HepG2 (cell line): ENCODE data around the gene SLIT1. TPM values are rescaled to one million over a fixed set of nuclear protein-coding genes. Genes with fewer than 3 reads are reported as not detected.

Source experiments
- ATAC-seq: fragments of 200-7000 bp; cut with Tn5 transposase; 3 replicates; pipeline ENCODE4 v1.9.1; 2020; ENCODE audit warnings: mild to moderate bottlenecking, moderate library complexity
- BruUV-seq: library from RNA; stranded (reverse); fragments of 400-500 nt; replicated peaks from 2 replicates; lab custom pipeline; 2021; lab: Mats Ljungman, UMichigan
- CTCF ChIA-PET: fragments of 300-600 bp; formaldehyde crosslinking; extraction: SDS; loops from one replicate; lab custom pipeline; 2021; ENCODE audit warnings: low total read pairs, inconsistent platforms, low intra/inter-chr PET ratio; lab: Yijun Ruan, JAX
- POLR2A ChIA-PET: fragments of 350-600 bp; sonication (Branson Sonifier 250); formaldehyde crosslinking; loops from one replicate; lab custom pipeline; 2020; ENCODE audit warnings: antibody characterized with exemption, inconsistent platforms; lab: Yijun Ruan, JAX
- DNase-seq: peaks from one replicate; pipeline ENCODE4 v3.0.0-alpha.2; 2015; ENCODE audit warnings: low spot score
- FAIRE-seq: peaks from 3 replicates; lab custom pipeline; 2011; peaks lifted over from hg19 to GRCh38; lab: Jason Lieb, UNC
- H2AFZ ChIP-seq: one replicate; pipeline ENCODE4 v1.6.1; 2011; ENCODE audit warnings: low read length, inconsistent platforms
- H3K27ac ChIP-seq: fragments of 300-600 bp; 3 replicates; pipeline ENCODE4 v1.8.0; 2011; ENCODE audit warnings: mixed run types, mild to moderate bottlenecking, mixed read lengths, low read length, inconsistent platforms; ENCODE audit not compliant: insufficient read depth; ENCODE audit errors: extremely low read length
- H3K27me3 ChIP-seq, 2 experiments: fragments of 200-600 bp in 1 of 2; 2 replicates in 1 of 2; 3 replicates in 1 of 2; pipeline versions ENCODE4 v1.6.0 to v1.8.0; 2011; ENCODE audit warnings: low read length in 2 of 2, mild to moderate bottlenecking in 2 of 2, moderate library complexity in 2 of 2, inconsistent platforms in 1 of 2; ENCODE audit not compliant: insufficient read depth in 2 of 2, control insufficient read depth in 1 of 2
- H3K36me3 ChIP-seq, 2 experiments: fragments of 200-600 bp in 1 of 2; replicated peaks in 1 of 2; 2 replicates in 1 of 2; 3 replicates in 1 of 2; pipeline versions ENCODE4 v1.5.1 to v1.8.0; 2011; ENCODE audit warnings: low read length in 2 of 2, inconsistent platforms in 1 of 2; ENCODE audit not compliant: insufficient read depth in 2 of 2, control insufficient read depth in 1 of 2
- H3K4me1 ChIP-seq: 2 replicates; pipeline ENCODE4 v1.5.1; 2012; ENCODE audit warnings: low read length, inconsistent platforms; ENCODE audit not compliant: insufficient read depth
- H3K4me2 ChIP-seq: 2 replicates; pipeline ENCODE4 v1.6.0; 2011; ENCODE audit warnings: low read depth, low read length, inconsistent platforms
- H3K4me3 ChIP-seq, 3 experiments: fragments of 200-600 bp in 1 of 3; sonication (generic), shearing (Covaris generic) in 1 of 3; replicated peaks in 1 of 3; 2 replicates each; pipeline ENCODE4 v1.5.1; 2011 to 2016; ENCODE audit warnings: low read length in 3 of 3, inconsistent platforms in 2 of 3, low read depth in 2 of 3, mild to moderate bottlenecking in 2 of 3, control low read depth in 1 of 3, mixed read lengths in 1 of 3; ENCODE audit not compliant: insufficient read depth in 1 of 3
- H3K79me2 ChIP-seq: one replicate; pipeline ENCODE4 v1.6.1; 2011; ENCODE audit warnings: low read length, inconsistent platforms; ENCODE audit not compliant: insufficient read depth
- H3K9ac ChIP-seq: 2 replicates; pipeline ENCODE4 v1.6.0; 2011; ENCODE audit warnings: mild to moderate bottlenecking, low read depth, low read length, inconsistent platforms; ENCODE audit not compliant: insufficient read depth
- H3K9me3 ChIP-seq: 2 replicates; pipeline ENCODE4 v1.5.1; 2012; ENCODE audit warnings: mild to moderate bottlenecking, low read length
- H4K20me1 ChIP-seq: 2 replicates; pipeline ENCODE4 v1.6.0; 2011; ENCODE audit warnings: inconsistent platforms, mild to moderate bottlenecking, low read length, moderate library complexity; ENCODE audit not compliant: insufficient read depth
- ATF1 ChIP-seq: IDR thresholded peaks from 2 replicates; pipeline ENCODE4 v1.6.1; 2016; ENCODE audit warnings: mild to moderate bottlenecking, control low read depth
- CREB1 ChIP-seq, 2 experiments: fragments of 450-650 bp in 1 of 2; IDR thresholded peaks; 2 replicates each; pipeline ENCODE4 v1.6.1; 2016 to 2017; ENCODE audit warnings: control low read depth in 1 of 2, mild to moderate bottlenecking in 1 of 2, missing compliant biosample characterization in 1 of 2, missing genetic modification characterization in 1 of 2
- KLF13 ChIP-seq: sonication (generic); formaldehyde crosslinking; IDR thresholded peaks from 2 replicates; pipeline ENCODE4 v1.4.0; 2020; ENCODE audit warnings: mild to moderate bottlenecking, missing genetic modification reagents
- MBD4 ChIP-seq: IDR thresholded peaks from 2 replicates; pipeline ENCODE4 v1.6.1; 2012; ENCODE audit warnings: low read length, inconsistent platforms, borderline replicate concordance
- MTA1 ChIP-seq: sonication (generic); formaldehyde crosslinking; IDR thresholded peaks from 2 replicates; pipeline ENCODE4 v1.4.0; 2020; ENCODE audit warnings: missing genetic modification reagents, mild to moderate bottlenecking, borderline replicate concordance
- MZF1 ChIP-seq: sonication (generic); formaldehyde crosslinking; IDR thresholded peaks from 2 replicates; pipeline ENCODE4 v1.8.1; 2023; ENCODE audit warnings: mild to moderate bottlenecking, missing genetic modification reagents, borderline replicate concordance
- NR2F2 ChIP-seq: IDR thresholded peaks from 2 replicates; pipeline ENCODE4 v1.6.1; 2012; ENCODE audit warnings: low read depth, inconsistent platforms, borderline replicate concordance
- RFX3 ChIP-seq: IDR thresholded peaks from 2 replicates; pipeline ENCODE4 v1.6.1; 2016; ENCODE audit warnings: missing biosample characterization, missing genetic modification reagents
- RXRB ChIP-seq: IDR thresholded peaks from 2 replicates; pipeline ENCODE4 v1.6.1; 2016; ENCODE audit warnings: borderline replicate concordance, missing genetic modification reagents, missing compliant biosample characterization
- SIX1 ChIP-seq: sonication (generic); formaldehyde crosslinking; IDR thresholded peaks from 2 replicates; pipeline ENCODE4 v1.4.0; 2020; ENCODE audit warnings: missing genetic modification reagents, borderline replicate concordance
- SP1 ChIP-seq, 2 experiments: fragments of 450-650 bp in 1 of 2; sonication (generic) in 1 of 2; formaldehyde crosslinking in 1 of 2; IDR thresholded peaks; 2 replicates each; pipeline versions ENCODE4 v1.4.0 to v1.6.1; 2016 to 2020; ENCODE audit warnings: missing genetic modification reagents in 1 of 2
- SP5 ChIP-seq: IDR thresholded peaks from 2 replicates; pipeline ENCODE4 v1.6.1; 2016; ENCODE audit warnings: low read depth, borderline replicate concordance
- THAP11 ChIP-seq: IDR thresholded peaks from 2 replicates; pipeline ENCODE4 v1.6.1; 2016; ENCODE audit warnings: missing biosample characterization, missing genetic modification reagents
- ZBTB42 ChIP-seq: sonication (generic); formaldehyde crosslinking; IDR thresholded peaks from 2 replicates; pipeline ENCODE4 v1.5.0; 2020; ENCODE audit warnings: mild to moderate bottlenecking, missing genetic modification reagents
- ZMYM2 ChIP-seq: sonication (generic); formaldehyde crosslinking; IDR thresholded peaks from 2 replicates; pipeline ENCODE4 v1.8.0; 2022; ENCODE audit warnings: mild to moderate bottlenecking, missing genetic modification reagents
- ZNF850 ChIP-seq: sonication (generic); formaldehyde crosslinking; conservative IDR thresholded peaks from 2 replicates; pipeline ENCODE4 v1.9.0; 2021; ENCODE audit warnings: mild to moderate bottlenecking, missing genetic modification reagents
- WGBS: methylation state at CpG from one replicate; pipeline ENCODE4 v1.1.6; 2017; ENCODE audit warnings: low lambda C conversion rate; 5-methylcytosine and 5-hydroxymethylcytosine counted together
- in situ Hi-C: cut with HindIII; loops from 2 replicates; pipeline ENCODE4 v1.10.0; 2017; ENCODE audit warnings: low pct_unique_long_range_greater_than_20kb; ENCODE audit not compliant: extremely low pct_ligation_motif_present
- intact Hi-C: fragments of 100-400 bp; cut with micrococcal nuclease; formaldehyde crosslinking; loops from one replicate; pipeline ENCODE4 v1.10.0; 2022; ENCODE audit not compliant: unreplicated experiment
- polyA plus RNA-seq, 8 experiments: library from polyadenylated mRNA; depleted of rRNA in 3 of 8; stranded (reverse) in 7 of 8; unstranded in 1 of 8; fragments of >200 nt; fragmentation: Illumina TruSeq in 4 of 8; extraction: Trizol in 4 of 8; gene quantifications; 2 replicates each; pipeline versions ENCODE4 v1.2.1 to v1.2.3, GENCODE V29; 2011 to 2016; ENCODE audit warnings: low read depth in 4 of 8, missing spikeins in 1 of 8, mixed read lengths in 1 of 8; ENCODE audit not compliant: insufficient read depth in 1 of 8
- total RNA-seq, 5 experiments: library from RNA; depleted of rRNA; stranded (reverse); fragments of >200 nt; fragmentation: Illumina TruSeq; extraction: Trizol; gene quantifications; 2 replicates each; pipeline ENCODE4 v1.2.3, GENCODE V29; 2016; ENCODE audit warnings: low read depth in 1 of 5
- TF ChIP-seq, protein P1 (sequence below): sonication (generic); formaldehyde crosslinking; IDR thresholded peaks from 2 replicates; pipeline ENCODE4 v1.4.0; 2020; ENCODE audit warnings: missing genetic modification reagents, mild to moderate bottlenecking, borderline replicate concordance

The SLIT1 gene
- total and polyA plus RNA-seq, 2 of the 13 experiments (the other 11 are each of a cell fraction or from before 2014, with no cell fraction given) = 0.09 to 0.33 TPM

DNA sequence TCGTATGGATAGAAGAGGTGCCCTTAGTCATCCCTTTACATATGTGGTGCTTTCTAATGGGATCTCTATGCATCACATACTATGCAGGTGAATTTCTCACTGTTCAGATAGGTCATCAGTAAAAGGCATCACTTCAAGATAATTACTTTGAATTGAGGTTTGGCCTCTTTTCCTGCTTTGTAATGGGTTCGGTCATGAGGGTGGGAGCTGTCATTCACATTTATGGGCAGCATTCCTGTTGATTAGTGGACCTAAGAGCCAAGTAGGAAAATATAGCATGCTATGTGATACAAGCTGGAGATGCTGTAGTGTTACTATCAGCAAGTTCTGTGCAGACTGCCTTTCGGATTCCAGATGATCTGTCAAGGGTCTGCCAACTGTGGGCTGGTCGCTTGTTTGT is 197.3 kb downstream of the SLIT1 start:
- in situ Hi-C loops = no loop called here
- FAIRE-seq (no peak), DNase-seq (no peak), ATAC-seq (no peak)
- ChIA-PET POLR2A (no interaction called here), CTCF (no interaction called here)
- no peaks in the 10 kb centered on the region for H3K27me3 ChIP-seq
- H3K36me3 ChIP-seq = no peaks in the 10 kb centered on the region
- H3K9ac ChIP-seq = no peak overlapping the region
- H4K20me1 ChIP-seq = no peaks in the 10 kb centered on the region
- no peak overlapping the region for H3K4me2 ChIP-seq
- H3K27ac ChIP-seq = no peak overlapping the region
- no peaks in the 10 kb centered on the region for H3K9me3 ChIP-seq
- no peak overlapping the region for H3K4me3 ChIP-seq
- intact Hi-C loops = no loop called here
- H2AFZ ChIP-seq = no peak overlapping the region
- WGBS = 94% methylated on average over 4 of the region's 4 CpGs
- no peaks in the 10 kb centered on the region for H3K4me1 ChIP-seq
- H3K79me2 ChIP-seq = no peaks in the 10 kb centered on the region
- no TSS peak for BruUV-seq
- TF ChIP-seq THAP11 = no peak
- TF ChIP-seq MTA1 (CRISPR knock-in tag) = no peak
- no peak for TF ChIP-seq ZNF850
- no peak for TF ChIP-seq RFX3
- no peak for TF ChIP-seq ZBTB42 (CRISPR knock-in tag)
- no peak for TF ChIP-seq RXRB
- TF ChIP-seq SIX1 (CRISPR knock-in tag) = no peak
- TF ChIP-seq KLF13 = no peak
- TF ChIP-seq, protein P1, sequence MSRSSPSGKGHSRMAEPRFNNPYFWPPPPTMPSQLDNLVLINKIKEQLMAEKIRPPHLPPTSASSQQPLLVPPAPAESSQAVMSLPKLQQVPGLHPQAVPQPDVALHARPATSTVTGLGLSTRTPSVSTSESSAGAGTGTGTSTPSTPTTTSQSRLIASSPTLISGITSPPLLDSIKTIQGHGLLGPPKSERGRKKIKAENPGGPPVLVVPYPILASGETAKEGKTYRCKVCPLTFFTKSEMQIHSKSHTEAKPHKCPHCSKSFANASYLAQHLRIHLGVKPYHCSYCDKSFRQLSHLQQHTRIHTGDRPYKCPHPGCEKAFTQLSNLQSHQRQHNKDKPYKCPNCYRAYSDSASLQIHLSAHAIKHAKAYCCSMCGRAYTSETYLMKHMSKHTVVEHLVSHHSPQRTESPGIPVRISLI = no peak
- no peak for TF ChIP-seq MZF1
- TF ChIP-seq MBD4 = no peak
- no peak for TF ChIP-seq ATF1
- no peak for TF ChIP-seq CREB1 (IDR thresholded peaks at IDR 0.05)
- TF ChIP-seq CREB1 (CRISPR knock-in tag; IDR thresholded peaks at IDR 0.05) = no peak
- TF ChIP-seq NR2F2 = no peak
- no peak for TF ChIP-seq SP1 (IDR thresholded peaks at IDR 0.05)
- no peak for TF ChIP-seq SP1 (CRISPR knock-in tag; IDR thresholded peaks at IDR 0.05)
- TF ChIP-seq SP5 (CRISPR knock-in tag) = no peak
- no peak for TF ChIP-seq ZMYM2
